CD4-positive, alpha-beta T cell (primary cell): ENCODE data around the gene UGP2. TPM values are rescaled to one million over a fixed set of nuclear protein-coding genes. Genes with fewer than 3 reads are reported as not detected.

Source experiments
- ATAC-seq: fragments of 200-7000 bp; cut with Tn5 transposase; one replicate; pipeline ENCODE4 v1.10.0; 2022; ENCODE audit warnings: mild to moderate bottlenecking; ENCODE audit not compliant: poor library complexity
- CTCF ChIA-PET: fragments of 350-600 bp; sonication (Branson Sonifier 250); formaldehyde crosslinking; loops from one replicate; lab custom pipeline; 2021; ENCODE audit warnings: antibody characterized with exemption, inconsistent platforms; lab: Charles Lee
- POLR2A ChIA-PET: fragments of 350-600 bp; sonication (Branson Sonifier 250); formaldehyde crosslinking; loops from one replicate; lab custom pipeline; 2021; ENCODE audit warnings: antibody characterized with exemption, inconsistent platforms; lab: Charles Lee
- DNase-seq, 14 experiments: peaks; one replicate each; pipeline ENCODE4 v3.0.0-alpha.2; 2013 to 2020; ENCODE audit warnings: mixed read lengths in 2 of 14
- H3K27ac ChIP-seq, 2 donors: one replicate each; pipeline versions ENCODE4 v1.5.1 to v1.7.0; 2013; ENCODE audit warnings: low read length in 2 of 2, low read depth in 1 of 2, mild to moderate bottlenecking in 1 of 2
- H3K27me3 ChIP-seq, 2 experiments: 1 replicate in 1 of 2; 2 replicates in 1 of 2; pipeline versions ENCODE4 v1.6.1 to v1.7.0; 2013; ENCODE audit warnings: low read length in 2 of 2, control low read depth in 1 of 2, mild to moderate bottlenecking in 1 of 2, moderate library complexity in 1 of 2; ENCODE audit not compliant: insufficient read depth in 2 of 2, control insufficient read depth in 1 of 2
- H3K36me3 ChIP-seq: one replicate; pipeline ENCODE4 v1.6.1; 2013; ENCODE audit warnings: low read length, control low read depth; ENCODE audit not compliant: insufficient read depth
- H3K4me1 ChIP-seq: one replicate; pipeline ENCODE4 v1.6.1; 2013; ENCODE audit warnings: low read length, control low read depth; ENCODE audit not compliant: insufficient read depth
- H3K4me3 ChIP-seq: one replicate; pipeline ENCODE4 v1.5.1; 2013; ENCODE audit warnings: mild to moderate bottlenecking, low read length, moderate library complexity
- H3K9me3 ChIP-seq, 2 experiments: 1 replicate in 1 of 2; 2 replicates in 1 of 2; pipeline versions ENCODE4 v1.6.1 to v1.7.0; 2013; ENCODE audit warnings: low read length in 2 of 2, mild to moderate bottlenecking in 2 of 2, control low read depth in 1 of 2, moderate library complexity in 1 of 2; ENCODE audit not compliant: control insufficient read depth in 1 of 2, insufficient read depth in 1 of 2
- H3K27ac Mint-ChIP-seq: one replicate; pipeline ENCODE4 v1.8.0; 2020; ENCODE audit warnings: mixed read lengths
- H3K27me3 Mint-ChIP-seq: one replicate; pipeline ENCODE4 v1.8.0; 2021; ENCODE audit warnings: mixed read lengths
- H3K36me3 Mint-ChIP-seq: one replicate; pipeline ENCODE4 v1.8.0; 2021; ENCODE audit warnings: low read depth, mixed read lengths
- H3K4me1 Mint-ChIP-seq: one replicate; pipeline ENCODE4 v1.8.0; 2021; ENCODE audit warnings: low read depth, mixed read lengths
- H3K4me3 Mint-ChIP-seq: one replicate; pipeline ENCODE4 v1.8.0; 2020; ENCODE audit warnings: mild to moderate bottlenecking, mixed read lengths
- H3K9me3 Mint-ChIP-seq: one replicate; pipeline ENCODE4 v1.8.0; 2020; ENCODE audit warnings: mixed read lengths
- intact Hi-C, 2 experiments: fragments of 100-400 bp; cut with DNase I in 1 of 2; cut with micrococcal nuclease in 1 of 2; formaldehyde crosslinking; loops; one replicate each; pipeline versions ENCODE4 v1.15.1 to v1.9.0; 2023 to 2025; cut with DNase I, micrococcal nuclease
- total RNA-seq, 174 experiments: library from RNA in 2 of 174; stranded (reverse) in 2 of 174; gene quantifications; one replicate each; pipeline ENCODE4 v1.2.3 and lab custom pipeline; 2021 to 2026
- TF ChIP-seq, protein P1 (sequence below): fragments of 200-600 bp; IDR thresholded peaks from one replicate; pipeline ENCODE4 v1.8.0; 2022; ENCODE audit warnings: antibody characterized with exemption, mild to moderate bottlenecking

UGP2 gene
- total RNA-seq, 2 experiments from 2014 or later: 47.1 to 53.2 TPM

DNA sequence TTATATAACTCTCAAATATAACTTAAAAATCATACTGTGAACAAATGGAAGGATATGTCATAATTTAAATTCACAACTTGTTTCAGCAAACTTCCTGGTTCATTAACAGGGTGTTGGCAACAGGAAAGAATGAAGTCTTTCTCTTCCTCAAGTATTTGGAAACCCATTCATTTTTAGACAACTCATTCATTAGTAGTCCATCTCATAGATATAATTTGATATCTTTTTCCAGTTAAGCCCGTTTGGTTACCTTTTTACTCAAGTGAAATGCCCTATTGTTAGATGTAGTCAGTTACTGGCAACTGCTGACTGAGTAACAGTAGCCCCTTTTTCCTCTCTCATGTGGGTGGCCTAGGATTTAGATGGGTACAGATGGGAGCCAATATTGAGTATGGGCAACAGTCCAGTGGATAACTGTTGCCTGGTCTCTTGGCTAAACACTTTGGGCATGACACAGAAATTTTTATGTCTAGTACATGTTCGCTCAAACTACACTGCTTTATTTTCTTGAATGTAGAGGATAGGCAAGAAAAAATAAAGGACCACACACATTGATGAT, 4.6 kb upstream of the UGP2 start:
- CTCF ChIA-PET: no interaction called here
- peaks cover 8% of the 10 kb centered on the region for H3K4me1 ChIP-seq
- no peak for ATAC-seq

DNA sequence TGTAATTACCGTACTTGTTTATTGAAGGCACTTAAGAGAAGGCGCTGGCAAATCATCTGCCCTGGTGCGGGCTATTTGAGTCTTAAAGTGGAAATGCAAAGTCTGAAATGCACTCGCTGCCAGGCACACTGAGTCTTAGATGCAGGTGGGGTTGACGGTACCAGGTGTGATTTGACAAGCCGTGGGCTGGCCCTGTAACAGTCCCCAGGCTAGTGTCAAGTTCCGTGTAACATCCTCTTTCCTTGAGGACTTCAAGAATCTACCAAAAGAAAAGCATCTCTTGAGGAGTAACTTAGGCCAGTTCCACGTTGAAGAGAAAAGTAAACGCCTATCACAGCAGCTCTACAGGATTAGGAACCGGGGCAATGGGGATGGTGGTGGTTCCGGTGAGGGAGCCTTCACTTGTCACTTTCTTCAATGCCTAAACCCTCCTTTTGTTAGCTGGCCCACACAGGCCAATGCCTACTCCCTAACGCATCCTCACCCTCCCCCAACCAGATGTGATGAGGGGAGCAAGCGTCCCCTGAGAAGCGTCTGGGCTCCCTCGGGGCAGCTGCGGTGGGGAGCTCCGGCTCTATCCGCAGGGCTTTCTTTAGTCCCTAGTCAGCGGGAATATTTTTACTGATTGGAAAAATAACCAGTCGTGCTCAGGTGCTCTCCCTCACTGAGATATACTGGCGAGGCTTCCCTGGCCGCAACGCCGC, 1.5 kb upstream of the UGP2 start:
- peak overlapping the region; percentile 99 for H3K4me3 ChIP-seq
- peaks cover 35% of the 10 kb centered on the region for H3K4me1 Mint-ChIP-seq
- H3K4me1 ChIP-seq: peaks cover 26% of the 10 kb centered on the region
- ChIA-PET CTCF (interaction anchor here (0.8 to 5.8 kb wide), 4 partner anchors 13 to 252 kb away, joined by 3 to 50 read pairs (median 21); partner anchors contain the start of genes MDH1 and WDPCP), POLR2A (interaction anchor here (0.7 to 3.9 kb wide), 10 partner anchors 11 to 1387 kb away, joined by 3 to 93 read pairs (median 6); partner anchors contain the start of genes ACTR2, AFTPH, CEP68 and MDH1)
- ATAC-seq (peak; percentile 10), DNase-seq (peak in 4 of 14 experiments; percentile 5 to 22 (median 16))
- H3K27ac Mint-ChIP-seq: peak overlapping the region; percentile 97
- H3K4me3 Mint-ChIP-seq: peak overlapping the region; percentile 99
- H3K9me3 ChIP-seq: no peaks in the 10 kb centered on the region
- H3K36me3 ChIP-seq: no peaks in the 10 kb centered on the region
- no peaks in the 10 kb centered on the region for H3K9me3 Mint-ChIP-seq
- H3K36me3 Mint-ChIP-seq: peaks cover 27% of the 10 kb centered on the region
- no peaks in the 10 kb centered on the region for H3K27me3 Mint-ChIP-seq
- H3K27ac ChIP-seq: peak overlapping the region; percentile 87
- intact Hi-C loops: loop anchor here (1.0 to 10.0 kb wide), 8 partner anchors 16 to 1595 kb away; partner anchors contain the start of genes MDH1 (in 2 of the 2), WDPCP (in 2 of the 2), CEP68 (in 1 of the 2) and SPRED2 (in 1 of the 2)
- H3K27me3 ChIP-seq: no peaks in the 10 kb centered on the region
- TF ChIP-seq, protein P1, sequence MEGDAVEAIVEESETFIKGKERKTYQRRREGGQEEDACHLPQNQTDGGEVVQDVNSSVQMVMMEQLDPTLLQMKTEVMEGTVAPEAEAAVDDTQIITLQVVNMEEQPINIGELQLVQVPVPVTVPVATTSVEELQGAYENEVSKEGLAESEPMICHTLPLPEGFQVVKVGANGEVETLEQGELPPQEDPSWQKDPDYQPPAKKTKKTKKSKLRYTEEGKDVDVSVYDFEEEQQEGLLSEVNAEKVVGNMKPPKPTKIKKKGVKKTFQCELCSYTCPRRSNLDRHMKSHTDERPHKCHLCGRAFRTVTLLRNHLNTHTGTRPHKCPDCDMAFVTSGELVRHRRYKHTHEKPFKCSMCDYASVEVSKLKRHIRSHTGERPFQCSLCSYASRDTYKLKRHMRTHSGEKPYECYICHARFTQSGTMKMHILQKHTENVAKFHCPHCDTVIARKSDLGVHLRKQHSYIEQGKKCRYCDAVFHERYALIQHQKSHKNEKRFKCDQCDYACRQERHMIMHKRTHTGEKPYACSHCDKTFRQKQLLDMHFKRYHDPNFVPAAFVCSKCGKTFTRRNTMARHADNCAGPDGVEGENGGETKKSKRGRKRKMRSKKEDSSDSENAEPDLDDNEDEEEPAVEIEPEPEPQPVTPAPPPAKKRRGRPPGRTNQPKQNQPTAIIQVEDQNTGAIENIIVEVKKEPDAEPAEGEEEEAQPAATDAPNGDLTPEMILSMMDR: no peak

More for the DNA sequence above, 4.6 kb upstream of the UGP2 start:
- intact Hi-C loops: loop anchor here in 1 of 2 experiments (5.0 kb wide), 1 partner anchor 1390 kb away; the partner anchor contains the start of gene ACTR2
- TF ChIP-seq, protein P1: no peak
- Histone ChIP-seq H3K27ac (no peak overlapping the region), H3K36me3 (no peaks in the 10 kb centered on the region), H3K4me3 (no peak overlapping the region), H3K9me3 (no peaks in the 10 kb centered on the region), H3K27me3 (no peaks in the 10 kb centered on the region)
- peak overlapping the region; percentile 25 for H3K4me3 Mint-ChIP-seq
- peaks cover 4% of the 10 kb centered on the region for H3K4me1 Mint-ChIP-seq
- no peak overlapping the region for H3K27ac Mint-ChIP-seq
- POLR2A ChIA-PET: no interaction called here
- H3K9me3 Mint-ChIP-seq: no peaks in the 10 kb centered on the region
- DNase-seq: no peak
- peaks cover 17% of the 10 kb centered on the region for H3K36me3 Mint-ChIP-seq
- no peaks in the 10 kb centered on the region for H3K27me3 Mint-ChIP-seq

DNA sequence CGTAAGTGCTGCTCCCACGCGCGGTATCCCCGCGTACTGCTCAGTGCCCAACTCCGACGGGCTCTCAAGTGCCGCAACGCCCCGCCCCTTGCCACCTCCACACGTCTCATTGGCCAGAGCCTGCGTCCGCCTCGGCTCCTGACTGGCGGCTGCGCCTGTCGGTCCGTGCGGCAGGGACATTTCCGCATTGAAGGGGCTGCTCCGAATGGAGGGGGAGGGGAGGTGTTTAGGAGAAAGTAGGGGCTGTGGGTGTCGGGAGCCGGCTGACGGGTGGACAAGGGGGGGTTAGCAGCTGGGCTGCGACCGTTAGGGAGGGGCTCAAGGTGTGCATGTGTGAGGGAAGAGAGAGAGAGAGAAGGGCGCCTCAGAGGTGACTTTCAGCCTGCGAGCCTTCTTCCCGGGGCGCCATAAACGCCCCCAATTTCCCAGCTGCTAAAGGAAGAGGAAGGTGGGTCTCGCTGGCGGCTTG, 877 bp upstream of the UGP2 start:
- ATAC-seq (peak; percentile 88), DNase-seq (peak; percentile 93 to 99 (median 97))
- Mint-ChIP-seq H3K4me1 (peaks cover 41% of the 10 kb centered on the region), H3K4me3 (peak overlapping the region; percentile 99), H3K27me3 (no peaks in the 10 kb centered on the region), H3K36me3 (peaks cover 27% of the 10 kb centered on the region), H3K27ac (peak overlapping the region; percentile 97), H3K9me3 (no peaks in the 10 kb centered on the region)
- Histone ChIP-seq H3K9me3 (no peaks in the 10 kb centered on the region), H3K36me3 (no peaks in the 10 kb centered on the region), H3K4me1 (peaks cover 26% of the 10 kb centered on the region), H3K27ac (peak overlapping the region; percentile 87), H3K4me3 (peak overlapping the region; percentile 99), H3K27me3 (no peaks in the 10 kb centered on the region)
- ChIA-PET CTCF (interaction anchor here (0.9 to 5.8 kb wide), 3 partner anchors 13 to 252 kb away, joined by 3 to 50 read pairs (median 39); partner anchors contain the start of genes MDH1 and WDPCP), POLR2A (interaction anchor here (0.7 to 3.9 kb wide), 12 partner anchors 10 to 1387 kb away, joined by 3 to 93 read pairs (median 6); partner anchors contain the start of genes ACTR2, AFTPH, CEP68 and MDH1)
- TF ChIP-seq, protein P1: no peak
- intact Hi-C loops: loop anchor here (1.0 to 10.0 kb wide), 8 partner anchors 15 to 1594 kb away; partner anchors contain the start of genes MDH1 (in 2 of the 2), WDPCP (in 2 of the 2), CEP68 (in 1 of the 2) and SPRED2 (in 1 of the 2)
